ACC112 (cell line): ENCODE measurements around the gene LPP.

Source experiments
- H2AFZ ChIP-seq: fragments of 200-600 bp; sonication (generic); one replicate; pipeline ENCODE4 v1.6.0; 2017; ENCODE audit warnings: antibody characterized with exemption, low read length; ENCODE audit not compliant: unreplicated experiment
- H3K27ac ChIP-seq: fragments of 200-600 bp; sonication (generic); 2 replicates; pipeline ENCODE4 v1.5.1; 2014; ENCODE audit warnings: low read depth, mild to moderate bottlenecking, antibody characterized with exemption, low read length, moderate library complexity
- H3K27me3 ChIP-seq: fragments of 200-600 bp; sonication (generic); 2 replicates; pipeline ENCODE4 v1.6.1; 2014; ENCODE audit warnings: mild to moderate bottlenecking, antibody characterized with exemption, low read length, moderate library complexity, mixed read lengths; ENCODE audit not compliant: insufficient read depth
- H3K36me3 ChIP-seq: fragments of 200-600 bp; sonication (generic); 2 replicates; pipeline ENCODE4 v1.6.1; 2016; ENCODE audit warnings: mild to moderate bottlenecking, antibody characterized with exemption, low read length, moderate library complexity, mixed read lengths; ENCODE audit not compliant: insufficient read depth
- H3K4me1 ChIP-seq: fragments of 200-600 bp; sonication (generic); one replicate; pipeline ENCODE4 v1.6.1; 2016; ENCODE audit warnings: low read length, mixed read lengths; ENCODE audit not compliant: insufficient read depth, unreplicated experiment, control insufficient read depth
- H3K4me3 ChIP-seq: fragments of 200-600 bp; sonication (generic); 2 replicates; pipeline ENCODE4 v1.5.1; 2014; ENCODE audit warnings: mild to moderate bottlenecking, low read depth, low read length
- H3K79me2 ChIP-seq: fragments of 200-600 bp; sonication (generic); one replicate; pipeline ENCODE4 v1.6.0; 2016; ENCODE audit warnings: low read length; ENCODE audit not compliant: control insufficient read depth, unreplicated experiment, insufficient read depth

Gene LPP

GRCh38 chr3:188745031-188745430 lies 591.1 kb downstream of the LPP start:
- H3K4me3 ChIP-seq, result no peak overlapping the region
- H3K36me3 ChIP-seq, result no peaks in the 10 kb centered on the region
- no peaks in the 10 kb centered on the region for H3K27me3 ChIP-seq
- no peaks in the 10 kb centered on the region for H3K79me2 ChIP-seq
- H3K27ac ChIP-seq, result no peak overlapping the region
- no peaks in the 10 kb centered on the region for H3K4me1 ChIP-seq
- no peak overlapping the region for H2AFZ ChIP-seq

- no peaks in the 10 kb centered on the region for H3K79me2 ChIP-seq
- H2AFZ ChIP-seq, result no peak overlapping the region
- no peak overlapping the region for H3K27ac ChIP-seq
- H3K4me3 ChIP-seq, result no peak overlapping the region
- no peaks in the 10 kb centered on the region for H3K27me3 ChIP-seq
- no peaks in the 10 kb centered on the region for H3K36me3 ChIP-seq
- H3K4me1 ChIP-seq, result no peaks in the 10 kb centered on the region
These were observed 592.4 kb downstream of the LPP start for GRCh38 chr3:188746291-188746783.

DNA sequence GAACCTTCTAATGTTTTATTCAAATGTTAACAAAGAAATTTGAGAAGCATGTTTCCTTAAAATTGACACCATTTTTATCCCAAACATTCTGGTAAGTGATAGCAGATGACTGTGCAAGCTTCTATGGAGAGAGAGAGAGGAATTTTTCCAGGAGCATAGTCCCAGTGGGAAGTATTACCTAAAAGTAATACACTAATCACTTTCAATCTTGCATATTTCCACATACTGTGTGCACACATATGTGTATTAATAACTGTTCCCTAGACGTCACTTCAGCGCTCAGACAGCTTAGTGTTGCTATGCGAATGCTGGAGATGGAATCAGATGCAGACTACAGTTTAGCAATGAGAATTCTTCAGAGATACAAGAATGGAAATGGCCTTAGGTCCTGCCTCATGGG lies 593.5 kb downstream of the LPP start:
- no peak overlapping the region for H3K27ac ChIP-seq
- no peaks in the 10 kb centered on the region for H3K27me3 ChIP-seq
- H3K79me2 ChIP-seq, result no peaks in the 10 kb centered on the region
- H3K4me3 ChIP-seq, result no peak overlapping the region
- H3K4me1 ChIP-seq, result no peaks in the 10 kb centered on the region
- no peaks in the 10 kb centered on the region for H3K36me3 ChIP-seq
- no peak overlapping the region for H2AFZ ChIP-seq

GRCh38 chr3:188749010-188749617 lies 595.2 kb downstream of the LPP start:
- H3K27me3 ChIP-seq, result no peaks in the 10 kb centered on the region
- no peak overlapping the region for H3K27ac ChIP-seq

DNA sequence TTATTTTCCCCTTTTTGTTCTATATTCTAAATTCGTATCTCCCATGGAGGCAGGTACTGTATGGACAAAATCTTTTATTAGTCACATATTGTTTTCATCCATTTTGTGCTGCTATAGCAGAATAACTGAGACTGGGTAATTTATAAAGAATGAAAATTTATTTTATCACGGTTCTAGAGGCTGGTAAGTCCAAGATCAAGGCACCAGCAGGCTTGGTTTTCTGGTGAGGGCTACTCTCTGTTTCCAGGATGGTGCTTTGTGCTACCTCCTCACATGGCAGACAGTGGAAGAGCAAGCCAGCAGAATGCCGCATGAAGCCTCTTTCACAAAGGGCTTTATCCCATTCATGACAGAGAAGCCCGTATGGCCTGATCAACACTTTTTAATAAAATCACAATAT lies 595.9 kb downstream of the LPP start:
- no peak overlapping the region for H3K4me3 ChIP-seq
- H3K27ac ChIP-seq, result no peak overlapping the region
- no peaks in the 10 kb centered on the region for H3K36me3 ChIP-seq
- no peaks in the 10 kb centered on the region for H3K4me1 ChIP-seq
- H2AFZ ChIP-seq, result no peak overlapping the region
- no peaks in the 10 kb centered on the region for H3K79me2 ChIP-seq
- H3K27me3 ChIP-seq, result no peaks in the 10 kb centered on the region

More at GRCh38 chr3:188749010-188749617, 595.2 kb downstream of the LPP start:
- H2AFZ ChIP-seq, result no peak overlapping the region
- no peaks in the 10 kb centered on the region for H3K4me1 ChIP-seq
- no peaks in the 10 kb centered on the region for H3K79me2 ChIP-seq
- H3K36me3 ChIP-seq, result no peaks in the 10 kb centered on the region
- H3K4me3 ChIP-seq, result no peak overlapping the region

- Histone ChIP-seq H3K79me2 (no peaks in the 10 kb centered on the region), H3K4me1 (no peaks in the 10 kb centered on the region), H2AFZ (no peak overlapping the region), H3K27ac (no peak overlapping the region), H3K27me3 (no peaks in the 10 kb centered on the region), H3K36me3 (no peaks in the 10 kb centered on the region), H3K4me3 (no peak overlapping the region)
These were observed 596.7 kb downstream of the LPP start for GRCh38 chr3:188750617-188751016.

GRCh38 chr3:188752850-188753249 lies 598.9 kb downstream of the LPP start:
- Histone ChIP-seq H3K79me2 (no peaks in the 10 kb centered on the region), H3K4me1 (no peaks in the 10 kb centered on the region), H3K27ac (no peak overlapping the region), H2AFZ (no peak overlapping the region), H3K36me3 (no peaks in the 10 kb centered on the region), H3K27me3 (no peaks in the 10 kb centered on the region), H3K4me3 (no peak overlapping the region)

DNA sequence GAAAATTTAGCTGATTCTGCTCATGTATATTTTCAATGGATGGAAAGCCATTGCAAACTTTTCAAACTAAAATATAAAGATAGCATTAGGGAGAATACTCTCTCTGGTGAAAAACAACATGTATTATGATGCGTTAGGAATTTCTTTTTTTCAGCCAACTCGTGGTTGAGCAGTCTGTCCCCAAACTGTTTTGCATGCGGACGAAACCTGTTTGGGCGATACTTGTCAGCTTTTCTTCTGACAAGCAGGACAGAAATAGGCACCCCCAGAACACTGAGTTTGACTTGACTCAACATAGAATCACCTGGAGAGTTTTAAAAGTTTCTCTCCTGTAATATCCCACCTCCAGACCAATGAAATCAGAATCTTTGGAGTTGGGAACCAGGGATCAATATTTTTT lies 600.3 kb downstream of the LPP start:
- Histone ChIP-seq H3K4me1 (no peaks in the 10 kb centered on the region), H3K4me3 (no peak overlapping the region), H2AFZ (no peak overlapping the region), H3K27ac (no peak overlapping the region), H3K27me3 (no peaks in the 10 kb centered on the region), H3K79me2 (no peaks in the 10 kb centered on the region), H3K36me3 (no peaks in the 10 kb centered on the region)

DNA sequence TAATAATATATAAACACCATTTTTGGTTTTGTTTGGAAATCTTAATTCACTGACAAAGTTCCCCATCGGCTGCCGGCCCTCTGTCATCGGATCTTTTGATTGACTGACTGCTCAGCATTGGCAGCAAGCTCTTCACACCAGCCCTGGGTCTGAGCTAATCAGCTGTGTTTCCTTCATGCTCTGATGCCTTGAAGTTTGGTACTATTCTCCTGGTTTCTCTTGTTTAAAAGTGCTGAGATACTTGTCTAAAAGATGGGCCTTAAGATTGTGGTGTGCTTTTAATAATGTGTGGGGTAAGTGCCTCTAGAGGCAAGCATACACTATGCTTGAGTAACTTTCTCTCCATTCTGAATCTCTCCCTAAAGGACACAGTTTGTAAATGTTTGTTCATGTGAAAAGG lies 602.3 kb downstream of the LPP start:
- Histone ChIP-seq H3K27ac (no peak overlapping the region), H3K27me3 (no peaks in the 10 kb centered on the region), H3K4me3 (no peak overlapping the region), H3K79me2 (no peaks in the 10 kb centered on the region), H3K36me3 (peaks cover 3% of the 10 kb centered on the region; the same call in 1 of the 2 replicates), H3K4me1 (no peaks in the 10 kb centered on the region), H2AFZ (no peak overlapping the region)

GRCh38 chr3:188759336-188760005 lies 605.5 kb downstream of the LPP start:
- Histone ChIP-seq H3K27ac (no peak overlapping the region), H3K36me3 (peaks cover 3% of the 10 kb centered on the region; the same call in 1 of the 2 replicates), H2AFZ (no peak overlapping the region), H3K4me3 (no peak overlapping the region), H3K27me3 (no peaks in the 10 kb centered on the region), H3K79me2 (no peaks in the 10 kb centered on the region), H3K4me1 (no peaks in the 10 kb centered on the region)

GRCh38 chr3:188760408-188760807 lies 606.5 kb downstream of the LPP start:
- H3K4me1 ChIP-seq, result no peaks in the 10 kb centered on the region
- no peaks in the 10 kb centered on the region for H3K79me2 ChIP-seq
- no peak overlapping the region for H2AFZ ChIP-seq
- no peaks in the 10 kb centered on the region for H3K27me3 ChIP-seq
- no peak overlapping the region for H3K4me3 ChIP-seq
- H3K27ac ChIP-seq, result no peak overlapping the region
- peaks cover 3% of the 10 kb centered on the region; the same call in 1 of the 2 replicates for H3K36me3 ChIP-seq
